ENCODE results near the gene GNL2.

GRCh38 chr1:37540036-37540785 is 55.5 kb downstream of the GNL2 start:
- TF ChIP-seq, protein P1, sequence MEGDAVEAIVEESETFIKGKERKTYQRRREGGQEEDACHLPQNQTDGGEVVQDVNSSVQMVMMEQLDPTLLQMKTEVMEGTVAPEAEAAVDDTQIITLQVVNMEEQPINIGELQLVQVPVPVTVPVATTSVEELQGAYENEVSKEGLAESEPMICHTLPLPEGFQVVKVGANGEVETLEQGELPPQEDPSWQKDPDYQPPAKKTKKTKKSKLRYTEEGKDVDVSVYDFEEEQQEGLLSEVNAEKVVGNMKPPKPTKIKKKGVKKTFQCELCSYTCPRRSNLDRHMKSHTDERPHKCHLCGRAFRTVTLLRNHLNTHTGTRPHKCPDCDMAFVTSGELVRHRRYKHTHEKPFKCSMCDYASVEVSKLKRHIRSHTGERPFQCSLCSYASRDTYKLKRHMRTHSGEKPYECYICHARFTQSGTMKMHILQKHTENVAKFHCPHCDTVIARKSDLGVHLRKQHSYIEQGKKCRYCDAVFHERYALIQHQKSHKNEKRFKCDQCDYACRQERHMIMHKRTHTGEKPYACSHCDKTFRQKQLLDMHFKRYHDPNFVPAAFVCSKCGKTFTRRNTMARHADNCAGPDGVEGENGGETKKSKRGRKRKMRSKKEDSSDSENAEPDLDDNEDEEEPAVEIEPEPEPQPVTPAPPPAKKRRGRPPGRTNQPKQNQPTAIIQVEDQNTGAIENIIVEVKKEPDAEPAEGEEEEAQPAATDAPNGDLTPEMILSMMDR (IDR thresholded peaks at IDR 0.05) = no peak
- no peak for TF ChIP-seq POLR2AphosphoS5 (IDR thresholded peaks at IDR 0.05)

Data from stomach (tissue), 4 donors.